KMS-11 (cell line): Measurements from ENCODE around the gene MTG2.

Experiments used
- H2AFZ ChIP-seq: fragments of 200-600 bp; sonication (generic); 2 replicates; pipeline ENCODE4 v1.6.1; 2016; ENCODE audit warnings: antibody characterized with exemption, mixed run types, low read depth
- H3K27ac ChIP-seq: fragments of 200-600 bp; sonication (generic); 2 replicates; pipeline ENCODE4 v1.6.1; 2016; ENCODE audit warnings: mild to moderate bottlenecking, mixed run types
- H3K27me3 ChIP-seq: fragments of 200-600 bp; sonication (generic); 2 replicates; pipeline ENCODE4 v1.6.1; 2017; ENCODE audit warnings: mild to moderate bottlenecking, low read depth, mixed run types, moderate library complexity; ENCODE audit not compliant: insufficient read depth
- H3K36me3 ChIP-seq: fragments of 200-600 bp; sonication (generic); 2 replicates; pipeline ENCODE4 v1.6.1; 2017; ENCODE audit warnings: mild to moderate bottlenecking, mixed run types; ENCODE audit not compliant: insufficient read depth
- H3K4me1 ChIP-seq: fragments of 200-600 bp; sonication (generic); 2 replicates; pipeline ENCODE4 v1.6.1; 2016; ENCODE audit warnings: mild to moderate bottlenecking, low read depth, mixed run types; ENCODE audit not compliant: poor library complexity, severe bottlenecking
- H3K4me2 ChIP-seq: fragments of 200-600 bp; sonication (generic); 2 replicates; pipeline ENCODE4 v1.7.0; 2016; ENCODE audit warnings: mild to moderate bottlenecking, mixed run types
- H3K4me3 ChIP-seq: fragments of 200-600 bp; sonication (generic); IDR thresholded peaks from 2 replicates; pipeline ENCODE4 v1.6.1; 2017; ENCODE audit warnings: low read depth, low read length, mixed read lengths; ENCODE audit not compliant: insufficient read depth
- H3K79me2 ChIP-seq: fragments of 200-600 bp; sonication (generic); 2 replicates; pipeline ENCODE4 v1.6.1; 2016; ENCODE audit warnings: low read depth, mixed run types; ENCODE audit not compliant: insufficient read depth
- H3K9ac ChIP-seq: fragments of 200-600 bp; sonication (generic); 2 replicates; pipeline ENCODE4 v1.6.1; 2016; ENCODE audit warnings: mild to moderate bottlenecking, mixed run types
- H4K20me1 ChIP-seq: fragments of 200-600 bp; sonication (generic); 2 replicates; pipeline ENCODE4 v1.6.1; 2016; ENCODE audit warnings: mild to moderate bottlenecking, mixed run types; ENCODE audit not compliant: insufficient read depth
- TF ChIP-seq, protein P1 (sequence below): fragments of 200-600 bp; sonication (generic); conservative IDR thresholded peaks from 2 replicates; pipeline ENCODE4 v1.6.1; 2017; ENCODE audit warnings: low read depth, mild to moderate bottlenecking, antibody characterized with exemption, low read length, moderate library complexity, mixed read lengths

MTG2 gene

DNA sequence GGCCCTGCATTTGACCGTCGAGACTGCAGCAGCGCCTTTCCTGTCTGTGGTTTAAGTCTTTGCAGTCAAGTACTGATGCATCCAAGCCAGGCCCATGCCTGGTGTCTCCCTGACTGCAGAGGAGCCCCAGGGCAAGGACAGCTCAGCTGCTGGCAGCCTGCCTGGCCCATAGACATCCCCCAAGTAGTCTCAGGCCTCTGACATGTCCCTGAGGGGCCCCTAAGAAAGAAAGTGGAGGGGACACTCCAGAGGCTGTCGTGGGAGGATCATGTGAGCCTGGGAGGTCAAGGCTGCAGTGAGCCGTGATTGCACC is 19.2 kb downstream of the MTG2 start:
- Histone ChIP-seq H3K79me2 (no peaks in the 10 kb centered on the region), H3K4me2 (no peak overlapping the region), H4K20me1 (no peaks in the 10 kb centered on the region), H3K27me3 (no peaks in the 10 kb centered on the region), H3K27ac (no peak overlapping the region), H3K4me1 (no peaks in the 10 kb centered on the region), H3K4me3 (no peak overlapping the region), H3K36me3 (no peaks in the 10 kb centered on the region; the same call in 1 of the 2 replicates), H2AFZ (no peak overlapping the region), H3K9ac (no peak overlapping the region)
- TF ChIP-seq, protein P1, sequence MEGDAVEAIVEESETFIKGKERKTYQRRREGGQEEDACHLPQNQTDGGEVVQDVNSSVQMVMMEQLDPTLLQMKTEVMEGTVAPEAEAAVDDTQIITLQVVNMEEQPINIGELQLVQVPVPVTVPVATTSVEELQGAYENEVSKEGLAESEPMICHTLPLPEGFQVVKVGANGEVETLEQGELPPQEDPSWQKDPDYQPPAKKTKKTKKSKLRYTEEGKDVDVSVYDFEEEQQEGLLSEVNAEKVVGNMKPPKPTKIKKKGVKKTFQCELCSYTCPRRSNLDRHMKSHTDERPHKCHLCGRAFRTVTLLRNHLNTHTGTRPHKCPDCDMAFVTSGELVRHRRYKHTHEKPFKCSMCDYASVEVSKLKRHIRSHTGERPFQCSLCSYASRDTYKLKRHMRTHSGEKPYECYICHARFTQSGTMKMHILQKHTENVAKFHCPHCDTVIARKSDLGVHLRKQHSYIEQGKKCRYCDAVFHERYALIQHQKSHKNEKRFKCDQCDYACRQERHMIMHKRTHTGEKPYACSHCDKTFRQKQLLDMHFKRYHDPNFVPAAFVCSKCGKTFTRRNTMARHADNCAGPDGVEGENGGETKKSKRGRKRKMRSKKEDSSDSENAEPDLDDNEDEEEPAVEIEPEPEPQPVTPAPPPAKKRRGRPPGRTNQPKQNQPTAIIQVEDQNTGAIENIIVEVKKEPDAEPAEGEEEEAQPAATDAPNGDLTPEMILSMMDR = no peak

- Histone ChIP-seq H3K36me3 (no peaks in the 10 kb centered on the region; the same call in 1 of the 2 replicates), H3K9ac (no peak overlapping the region), H3K27me3 (no peaks in the 10 kb centered on the region), H3K4me1 (no peaks in the 10 kb centered on the region), H2AFZ (no peak overlapping the region), H3K4me3 (no peak overlapping the region), H3K79me2 (no peaks in the 10 kb centered on the region), H3K4me2 (no peak overlapping the region), H3K27ac (no peak overlapping the region), H4K20me1 (no peaks in the 10 kb centered on the region)
- TF ChIP-seq, protein P1 = no peak
These were observed 20.0 kb downstream of the MTG2 start for GRCh38 chr20:62202676-62203377.

GRCh38 chr20:62203378-62204030 is 20.7 kb downstream of the MTG2 start:
- Histone ChIP-seq H4K20me1 (no peaks in the 10 kb centered on the region), H3K27ac (no peak overlapping the region), H3K4me3 (no peak overlapping the region), H3K4me2 (no peak overlapping the region), H3K9ac (no peak overlapping the region), H3K27me3 (no peaks in the 10 kb centered on the region), H3K79me2 (no peaks in the 10 kb centered on the region), H3K36me3 (no peaks in the 10 kb centered on the region), H2AFZ (no peak overlapping the region), H3K4me1 (no peaks in the 10 kb centered on the region)
- TF ChIP-seq, protein P1 = no peak

GRCh38 chr20:62205618-62206387 is 23.0 kb downstream of the MTG2 start:
- Histone ChIP-seq H3K4me3 (no peak overlapping the region), H3K79me2 (no peaks in the 10 kb centered on the region), H3K9ac (no peak overlapping the region), H3K27me3 (peaks cover 16% of the 10 kb centered on the region), H3K4me1 (no peaks in the 10 kb centered on the region), H3K27ac (no peak overlapping the region), H2AFZ (no peak overlapping the region), H3K4me2 (no peak overlapping the region), H3K36me3 (no peaks in the 10 kb centered on the region), H4K20me1 (no peaks in the 10 kb centered on the region)
- TF ChIP-seq, protein P1 = no peak
